ENCODE measurements around the gene PDE8A. TPM values are rescaled to one million over a fixed set of nuclear protein-coding genes. Genes with fewer than 3 reads are reported as not detected.

Gene PDE8A
- total RNA-seq, 1 donor from 2014 or later = 22.7 TPM

- Mint-ChIP-seq H3K27me3 (ENCODE audit: low read depth) (peaks cover 2% of the 10 kb centered on the region), H3K4me1 (ENCODE audit: low read depth) (no peaks in the 10 kb centered on the region), H3K27ac (ENCODE audit: unreplicated experiment) (no peak overlapping the region), H3K4me3 (ENCODE audit: unreplicated experiment) (no peak overlapping the region), H3K36me3 (ENCODE audit: low read depth) (no peaks in the 10 kb centered on the region), H3K9me3 (ENCODE audit: low read depth) (peaks cover 7% of the 10 kb centered on the region)
- TF ChIP-seq CTCF (IDR thresholded peaks at IDR 0.05) = no peak
- no peak for DNase-seq (ENCODE audit: low spot score)
These were observed 173.7 kb downstream of the PDE8A start for GRCh38 chr15:85155360-85155759.

- Mint-ChIP-seq H3K27ac (ENCODE audit: unreplicated experiment) (no peak overlapping the region), H3K36me3 (ENCODE audit: low read depth) (no peaks in the 10 kb centered on the region), H3K27me3 (ENCODE audit: low read depth) (peaks cover 2% of the 10 kb centered on the region), H3K4me3 (ENCODE audit: unreplicated experiment) (no peak overlapping the region), H3K4me1 (ENCODE audit: low read depth) (no peaks in the 10 kb centered on the region), H3K9me3 (ENCODE audit: low read depth) (peaks cover 7% of the 10 kb centered on the region)
- TF ChIP-seq CTCF (IDR thresholded peaks at IDR 0.05) = no peak
- no peak for DNase-seq (ENCODE audit: low spot score)
These were observed 174.2 kb downstream of the PDE8A start for GRCh38 chr15:85155857-85156256.

DNA sequence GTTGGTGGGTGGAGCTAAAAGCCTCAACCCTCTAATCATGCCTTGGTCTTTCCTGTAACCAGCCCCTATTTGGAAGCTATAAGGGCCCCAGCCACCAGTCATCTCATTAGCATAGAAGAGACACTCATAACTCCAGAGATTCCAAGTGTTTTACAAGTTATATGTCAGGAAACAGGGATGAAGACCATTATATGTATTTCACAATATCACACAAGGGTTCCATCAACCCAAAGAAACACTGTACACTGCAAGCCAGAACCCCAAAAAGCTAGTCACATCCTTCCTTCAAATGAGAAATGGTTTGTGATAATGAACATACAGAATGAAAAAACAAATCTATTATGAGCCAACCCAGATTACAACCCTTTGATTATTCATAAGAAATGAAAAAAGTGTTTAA lies 175.7 kb downstream of the PDE8A start:
- TF ChIP-seq CTCF (IDR thresholded peaks at IDR 0.05) = no peak
- DNase-seq (ENCODE audit: low spot score) = no peak
- Mint-ChIP-seq H3K27ac (ENCODE audit: unreplicated experiment) (no peak overlapping the region), H3K27me3 (ENCODE audit: low read depth) (peaks cover 2% of the 10 kb centered on the region), H3K4me1 (ENCODE audit: low read depth) (no peaks in the 10 kb centered on the region), H3K36me3 (ENCODE audit: low read depth) (no peaks in the 10 kb centered on the region), H3K4me3 (ENCODE audit: unreplicated experiment) (no peak overlapping the region), H3K9me3 (ENCODE audit: low read depth) (peaks cover 13% of the 10 kb centered on the region)

DNA sequence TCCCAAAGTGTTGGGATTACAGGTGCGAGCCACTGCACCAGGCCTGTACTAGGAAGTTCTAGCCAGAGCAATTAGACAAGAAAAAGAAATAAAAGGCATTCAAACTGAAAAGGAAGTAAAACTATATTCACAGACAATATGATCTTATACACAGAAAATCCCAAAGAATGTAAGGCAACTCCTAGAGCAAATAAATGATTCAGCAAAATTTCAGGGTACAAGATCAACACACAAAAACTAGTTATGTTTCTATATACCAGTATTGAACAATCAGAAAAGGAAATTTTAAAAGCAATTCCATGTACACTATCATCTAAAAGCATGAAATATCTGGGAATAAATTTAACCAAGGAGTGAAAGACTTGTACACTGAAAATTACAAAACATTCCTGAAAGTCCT lies 180.6 kb downstream of the PDE8A start:
- no peak for TF ChIP-seq CTCF (IDR thresholded peaks at IDR 0.05)
- H3K4me3 Mint-ChIP-seq (ENCODE audit: unreplicated experiment) = no peak overlapping the region
- H3K36me3 Mint-ChIP-seq (ENCODE audit: low read depth) = no peaks in the 10 kb centered on the region
- DNase-seq (ENCODE audit: low spot score) = no peak
- H3K4me1 Mint-ChIP-seq (ENCODE audit: low read depth) = peaks cover 12% of the 10 kb centered on the region
- H3K9me3 Mint-ChIP-seq (ENCODE audit: low read depth) = peaks cover 30% of the 10 kb centered on the region
- H3K27me3 Mint-ChIP-seq (ENCODE audit: low read depth) = no peaks in the 10 kb centered on the region
- H3K27ac Mint-ChIP-seq (ENCODE audit: unreplicated experiment) = no peak overlapping the region

DNA sequence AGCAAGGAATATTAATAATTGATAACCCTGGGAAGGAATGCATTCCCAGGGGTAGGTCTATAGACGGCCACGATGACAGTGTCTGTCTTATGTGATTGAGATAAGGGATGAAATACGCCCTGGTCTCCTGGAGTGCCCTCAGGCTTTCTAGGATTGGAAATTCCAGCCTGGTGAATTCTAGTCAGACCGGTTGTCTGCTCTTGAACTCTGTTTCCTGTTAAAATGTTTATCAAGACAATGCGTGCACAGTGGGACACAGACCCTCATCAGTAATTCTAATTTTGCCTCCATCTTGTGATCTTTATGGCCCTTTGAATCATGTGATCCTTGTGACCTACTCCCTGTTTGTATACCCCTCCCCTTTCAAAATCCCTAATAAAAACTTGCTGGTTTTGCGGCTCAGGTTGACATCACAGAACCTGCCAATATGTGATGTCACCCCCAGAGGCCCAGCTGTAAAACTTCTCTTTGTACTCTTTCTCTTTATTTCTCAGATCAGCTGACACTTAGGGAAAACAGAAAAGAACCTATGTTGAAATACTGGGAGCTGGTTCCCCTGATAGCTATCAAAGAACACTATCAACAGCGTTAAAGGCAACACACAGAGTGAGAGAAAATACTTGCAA lies 183.3 kb downstream of the PDE8A start:
- Mint-ChIP-seq H3K27me3 (ENCODE audit: low read depth) (no peaks in the 10 kb centered on the region), H3K36me3 (ENCODE audit: low read depth) (peaks cover 1% of the 10 kb centered on the region), H3K9me3 (ENCODE audit: low read depth) (peaks cover 22% of the 10 kb centered on the region), H3K4me1 (ENCODE audit: low read depth) (peaks cover 12% of the 10 kb centered on the region), H3K4me3 (ENCODE audit: unreplicated experiment) (no peak overlapping the region), H3K27ac (ENCODE audit: unreplicated experiment) (peak overlapping the region; percentile 8)
- no peak for DNase-seq (ENCODE audit: low spot score)
- TF ChIP-seq CTCF (IDR thresholded peaks at IDR 0.05) = no peak

Measured in chondrocyte (in vitro differentiated cells).